GM18519 (cell line): Measurements from ENCODE around the gene UMAD1.
"Not testable (repeated sequence)": the region's sequence is repeated elsewhere in the genome, so short reads cannot be mapped to it uniquely, and the experiment has no call there.

Experiments
- ATAC-seq: cut with Tn5 transposase; IDR thresholded peaks from one replicate; pipeline ENCODE4 v1.9.1; 2021; ENCODE audit warnings: mild to moderate bottlenecking, moderate library complexity; ENCODE audit not compliant: unreplicated experiment, low FRiP score

The UMAD1 gene

DNA sequence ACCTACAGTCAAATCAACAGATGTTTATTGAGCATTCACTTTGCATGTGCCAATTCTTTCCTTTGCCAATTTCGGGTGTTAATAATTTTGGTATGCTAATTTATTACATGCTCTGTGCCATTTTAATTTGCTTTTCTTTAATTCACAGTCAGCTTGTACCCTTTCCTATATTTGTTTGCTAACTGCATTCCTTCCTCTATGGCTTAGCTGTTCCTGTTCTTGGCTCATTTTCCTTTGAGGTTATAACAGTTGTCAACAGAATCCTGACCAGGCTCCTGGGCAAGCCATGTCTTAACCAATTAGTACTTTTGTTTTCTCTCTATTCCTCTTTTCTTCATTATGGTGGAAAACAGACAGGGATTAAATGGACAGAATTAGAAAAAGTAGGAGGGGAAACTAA is 151.5 kb downstream of the UMAD1 start:
- no peak for ATAC-seq

DNA sequence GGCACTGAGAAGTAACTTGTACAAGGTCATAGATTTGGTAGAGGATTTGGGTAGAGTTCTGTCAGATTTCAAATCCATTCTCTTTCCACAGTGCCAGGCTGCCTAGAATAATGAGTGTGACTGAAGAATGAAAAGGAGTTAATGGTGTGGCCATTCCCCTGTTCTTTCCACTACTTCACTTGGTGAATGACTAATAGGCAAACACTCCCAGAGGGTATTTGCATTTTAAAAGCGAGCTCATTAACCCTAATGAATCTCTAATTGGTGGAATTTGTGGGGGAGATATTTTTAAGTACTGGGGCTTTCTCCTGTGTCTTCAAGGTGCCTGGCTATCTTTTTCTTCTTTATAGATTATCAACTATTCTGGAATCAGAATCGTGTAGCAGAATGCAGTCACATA is 152.7 kb downstream of the UMAD1 start:
- ATAC-seq, result no peak

DNA sequence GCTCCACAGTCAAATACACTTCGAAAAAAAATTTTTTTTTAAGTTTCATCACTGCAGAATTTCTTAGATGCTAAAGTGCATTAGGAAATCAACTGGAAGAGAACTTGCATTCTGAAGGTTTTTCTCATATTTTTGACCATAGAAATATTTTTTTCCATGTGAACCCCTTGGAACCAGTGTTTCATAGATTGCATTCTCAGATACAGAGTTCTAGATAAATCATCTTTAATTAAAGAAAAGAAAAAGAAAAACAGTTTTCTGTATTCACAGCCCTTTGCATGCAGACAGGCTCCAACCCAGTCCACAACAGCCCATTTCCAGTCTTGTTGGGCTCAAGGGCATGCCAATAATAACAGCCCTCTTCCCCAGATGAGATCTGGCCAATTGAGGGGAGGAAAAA is 153.4 kb downstream of the UMAD1 start:
- no peak for ATAC-seq

DNA sequence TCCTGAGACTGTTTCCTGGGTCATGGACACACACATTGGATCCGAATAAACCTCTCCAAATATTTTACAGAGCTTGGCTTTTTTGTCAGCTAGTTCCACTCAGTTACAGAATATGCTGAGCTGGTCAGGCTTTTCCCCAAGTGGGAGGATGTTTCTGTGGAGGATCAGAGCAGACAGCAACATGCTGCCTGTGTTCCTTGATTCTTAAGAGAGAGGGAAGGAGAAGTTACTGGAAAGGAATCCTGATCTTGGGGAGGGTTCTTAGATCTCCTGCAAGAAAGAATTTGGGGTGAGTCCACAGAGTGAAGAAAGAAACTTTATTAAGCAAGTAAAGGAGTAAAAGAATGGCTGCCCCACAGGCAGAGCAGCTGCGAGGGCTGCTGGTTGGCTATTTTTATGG is 154.7 kb downstream of the UMAD1 start:
- ATAC-seq, result no peak

GRCh38 chr7:7795630-7796121 is 155.1 kb downstream of the UMAD1 start:
- no peak for ATAC-seq

- ATAC-seq, result no peak
Observed at GRCh38 chr7:7798510-7798909, 158.0 kb downstream of the UMAD1 start.

DNA sequence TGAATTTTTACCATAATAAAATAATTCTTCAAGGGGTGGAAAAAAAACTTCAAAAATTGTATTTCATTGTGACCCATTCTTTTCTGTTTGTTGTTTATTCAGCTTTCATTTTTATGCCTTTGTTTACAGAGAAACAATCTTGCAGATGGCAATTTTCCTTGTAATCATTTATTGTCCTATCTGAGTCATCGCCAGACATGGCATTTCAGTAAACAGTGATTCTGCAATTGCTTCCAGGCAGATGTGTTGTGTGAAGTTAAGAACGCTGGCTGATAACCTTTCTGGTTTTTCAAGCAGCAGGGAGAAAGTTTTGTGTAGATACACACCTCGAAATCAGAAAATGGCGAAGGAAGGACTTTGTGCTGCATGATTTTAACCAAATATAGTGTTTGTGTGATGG is 158.6 kb downstream of the UMAD1 start:
- ATAC-seq, result no peak

GRCh38 chr7:7802531-7802930 is 162.0 kb downstream of the UMAD1 start:
- no peak for ATAC-seq

DNA sequence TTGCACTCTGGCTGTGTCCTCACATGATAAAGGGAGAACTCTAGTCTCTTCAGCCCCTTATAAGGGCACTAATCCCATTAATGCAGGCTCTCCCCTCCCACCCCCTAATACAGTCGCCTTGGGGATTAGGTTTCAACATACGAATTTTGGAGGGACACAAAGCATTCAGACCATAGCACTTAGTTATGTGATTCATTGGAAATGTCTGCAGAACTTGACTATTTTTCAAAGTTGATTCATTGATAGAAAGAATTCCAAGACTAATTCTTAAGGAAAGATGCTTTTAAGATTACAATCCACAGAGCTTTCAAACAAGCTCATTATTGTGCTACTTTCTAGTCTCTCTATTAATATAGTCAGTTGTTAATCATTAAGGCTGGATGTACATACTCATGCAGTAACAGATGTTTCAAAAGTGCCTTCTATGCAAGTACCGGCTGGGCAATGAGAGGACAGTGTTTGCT is 163.2 kb downstream of the UMAD1 start:
- ATAC-seq, result no peak

DNA sequence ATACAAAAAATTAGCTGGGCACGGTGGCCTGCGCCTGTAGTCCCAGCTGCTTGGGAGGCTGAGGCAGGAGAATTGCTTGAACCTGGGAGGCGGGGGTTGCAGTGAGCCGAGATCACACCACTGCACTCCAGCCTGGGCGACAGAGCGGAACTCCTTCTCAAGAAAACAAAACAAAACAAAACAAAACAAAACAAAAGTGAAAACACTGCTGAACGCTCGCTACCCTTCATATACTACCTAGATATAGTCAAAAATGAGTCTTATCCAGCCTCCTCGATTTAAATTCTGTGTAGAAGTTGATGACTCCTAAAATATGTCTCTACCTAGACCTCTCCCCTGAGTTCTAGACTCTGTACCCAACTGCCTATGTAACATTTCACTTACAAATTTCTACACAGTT is 164.3 kb downstream of the UMAD1 start:
- not testable (repeated sequence) for ATAC-seq

- no peak for ATAC-seq
Observed at GRCh38 chr7:7805511-7806153, 165.1 kb downstream of the UMAD1 start.

DNA sequence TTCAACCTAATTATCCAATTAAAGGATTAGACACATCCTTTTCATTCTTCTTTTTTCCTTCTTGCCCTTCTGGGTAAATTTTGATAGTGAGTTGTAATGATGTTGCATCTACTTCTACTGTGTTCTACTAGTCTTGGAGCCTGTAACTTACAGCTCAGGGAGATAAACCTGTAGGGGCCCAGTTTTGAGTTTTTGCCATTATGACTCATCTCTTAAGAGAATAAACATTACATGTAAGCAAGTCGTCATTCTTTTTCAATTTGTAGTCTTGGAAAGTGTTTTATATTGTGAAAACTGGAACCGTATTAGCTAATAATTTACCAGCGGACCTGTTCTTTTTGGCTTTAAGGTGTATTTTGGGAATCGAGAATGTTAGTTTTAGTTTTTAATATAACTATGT is 167.6 kb downstream of the UMAD1 start:
- ATAC-seq, result no peak

DNA sequence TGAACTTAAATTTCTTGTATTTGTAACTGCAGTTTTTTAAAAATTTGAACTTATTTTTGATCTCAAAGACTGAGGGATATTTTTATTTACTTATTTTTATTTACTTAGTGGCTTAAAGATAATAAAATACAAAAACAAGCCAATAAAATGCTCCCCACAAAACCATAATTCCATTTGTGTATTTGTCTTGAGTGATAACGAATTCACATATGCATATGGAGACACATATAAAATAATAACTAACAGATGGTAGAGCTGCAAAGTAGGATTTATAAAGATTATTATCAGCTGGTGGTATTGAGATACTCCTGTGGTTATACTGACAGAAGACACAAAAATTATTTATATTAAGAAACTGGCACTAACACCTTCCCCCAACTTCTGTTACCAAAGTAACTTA is 168.1 kb downstream of the UMAD1 start:
- no peak for ATAC-seq

DNA sequence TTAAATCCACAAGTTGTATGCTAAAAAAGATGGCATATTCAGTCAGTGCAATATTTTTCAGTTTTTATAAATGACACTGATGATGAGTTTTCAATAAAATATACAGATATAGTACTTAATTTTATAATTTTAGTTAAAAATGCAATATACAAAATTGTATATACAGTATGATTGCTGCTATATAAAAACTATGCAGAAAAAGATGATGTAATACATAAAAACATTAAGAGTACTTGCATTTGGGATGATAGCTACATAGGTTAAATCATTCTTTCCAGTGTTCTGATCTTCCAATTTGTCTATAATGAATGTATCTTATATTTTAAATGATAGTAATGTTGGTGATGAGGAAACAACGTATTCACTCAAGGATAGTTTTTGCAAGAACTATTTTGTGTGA is 169.8 kb downstream of the UMAD1 start:
- no peak for ATAC-seq

GRCh38 chr7:7810826-7811225 is 170.3 kb downstream of the UMAD1 start:
- ATAC-seq, result no peak

GRCh38 chr7:7812112-7812511 is 171.6 kb downstream of the UMAD1 start:
- ATAC-seq, result no peak

DNA sequence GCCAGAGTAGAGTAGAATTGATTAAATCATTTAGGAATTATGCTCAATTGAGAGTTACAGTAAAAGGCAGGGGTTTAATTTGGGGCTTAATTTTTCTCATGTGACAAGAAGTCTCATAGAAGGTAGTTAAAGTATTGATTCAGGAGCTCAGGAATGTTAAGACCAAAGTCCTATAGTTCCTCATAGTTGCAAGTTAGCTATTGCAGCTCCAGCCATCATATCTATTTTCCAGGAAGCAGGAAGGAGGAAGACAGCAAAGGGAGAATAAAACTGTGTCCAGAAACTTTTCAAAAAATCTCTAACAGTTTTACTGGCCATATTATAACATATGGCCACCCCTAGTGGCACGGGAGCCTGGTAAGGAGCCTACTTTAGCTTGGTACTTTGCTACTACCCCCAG is 174.8 kb downstream of the UMAD1 start:
- ATAC-seq, result no peak

DNA sequence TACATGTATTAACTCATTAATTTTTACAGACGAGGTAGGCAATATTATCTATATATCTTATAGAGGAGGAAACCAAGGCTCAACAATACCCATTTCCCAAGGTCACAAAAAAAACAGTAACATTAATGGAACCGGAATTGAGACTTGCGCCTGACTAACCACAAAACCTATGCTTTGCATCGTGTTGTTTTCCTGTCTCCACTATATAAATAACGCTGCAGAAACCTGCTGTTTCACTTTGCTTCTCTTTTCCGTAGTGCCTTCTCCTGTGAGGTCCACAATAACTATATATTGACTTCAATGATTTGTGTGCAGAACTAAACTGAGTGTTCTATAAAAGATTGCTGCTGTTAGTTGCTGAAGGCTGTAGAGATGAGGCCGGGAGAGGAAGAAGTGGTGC is 175.5 kb downstream of the UMAD1 start:
- ATAC-seq, result peak; percentile 72

GRCh38 chr7:7816816-7817536 is 176.4 kb downstream of the UMAD1 start:
- no peak for ATAC-seq

GRCh38 chr7:7817748-7818147 is 177.2 kb downstream of the UMAD1 start:
- no peak for ATAC-seq

GRCh38 chr7:7818179-7818578 is 177.6 kb downstream of the UMAD1 start:
- not testable (repeated sequence) for ATAC-seq
